GM18858 (cell line): ENCODE measurements around the gene EPHB1.
"Not testable (repeated sequence)": the region's sequence is repeated elsewhere in the genome, so short reads cannot be mapped to it uniquely, and the experiment has no call there.

Source experiments
- ATAC-seq: cut with Tn5 transposase; IDR thresholded peaks from one replicate; pipeline ENCODE4 v1.9.1; 2021; ENCODE audit not compliant: unreplicated experiment

The EPHB1 gene

GRCh38 chr3:134776518-134776917 lies 18.5 kb upstream of the EPHB1 start:
- ATAC-seq: no peak

DNA sequence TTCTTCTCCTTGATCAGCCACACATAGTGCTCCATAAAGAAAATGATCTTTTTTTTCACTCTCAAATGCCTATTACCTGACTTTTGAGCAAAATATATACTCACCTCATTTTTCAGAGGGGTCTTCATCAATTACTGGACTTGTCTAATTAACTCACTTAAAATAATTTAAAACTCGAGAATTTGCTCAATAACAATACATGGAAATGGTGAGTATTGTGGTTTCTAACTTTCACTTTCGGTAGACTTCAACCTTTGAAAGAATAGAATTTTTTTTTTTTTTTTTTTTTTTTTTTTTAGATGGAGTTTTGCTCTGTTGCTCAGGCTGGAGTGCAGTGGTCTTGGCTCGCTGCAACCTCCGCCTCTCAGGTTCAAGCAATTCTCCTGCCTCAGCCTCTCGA lies 17.7 kb upstream of the EPHB1 start:
- no peak for ATAC-seq

GRCh38 chr3:134788283-134788682 lies 6.8 kb upstream of the EPHB1 start:
- ATAC-seq: not testable (repeated sequence)

DNA sequence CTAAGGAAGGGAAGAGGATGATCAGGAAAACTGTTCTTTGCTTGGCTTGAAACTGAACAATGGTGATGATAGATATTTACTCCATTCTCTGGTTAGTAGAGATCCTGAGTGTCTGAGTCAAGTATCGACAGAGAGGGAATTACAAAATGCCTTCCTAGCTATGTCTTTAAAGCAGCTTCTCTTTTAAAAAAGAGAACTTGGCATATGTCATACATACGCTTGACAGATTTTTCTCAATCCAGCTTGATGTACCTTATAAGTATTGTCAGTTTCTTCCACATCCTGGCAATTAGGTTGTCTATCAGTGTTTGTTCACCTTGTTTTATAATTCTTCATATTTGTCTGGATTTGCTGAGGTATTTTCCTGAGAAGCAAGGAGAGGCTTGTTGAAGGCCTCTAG lies 5.0 kb upstream of the EPHB1 start:
- no peak for ATAC-seq

- ATAC-seq: no peak
These were observed 3.1 kb upstream of the EPHB1 start for GRCh38 chr3:134791992-134792391.

- ATAC-seq: no peak
These were observed 2.4 kb upstream of the EPHB1 start for GRCh38 chr3:134792700-134793099.

GRCh38 chr3:134793562-134793961 lies 1.5 kb upstream of the EPHB1 start:
- ATAC-seq: no peak

GRCh38 chr3:134794323-134794722 lies 737 bp upstream of the EPHB1 start:
- no peak for ATAC-seq

GRCh38 chr3:134795746-134796280 lies 753 bp downstream of the EPHB1 start:
- no peak for ATAC-seq

- ATAC-seq: no peak
These were observed 1.4 kb downstream of the EPHB1 start for GRCh38 chr3:134796281-134797056.

DNA sequence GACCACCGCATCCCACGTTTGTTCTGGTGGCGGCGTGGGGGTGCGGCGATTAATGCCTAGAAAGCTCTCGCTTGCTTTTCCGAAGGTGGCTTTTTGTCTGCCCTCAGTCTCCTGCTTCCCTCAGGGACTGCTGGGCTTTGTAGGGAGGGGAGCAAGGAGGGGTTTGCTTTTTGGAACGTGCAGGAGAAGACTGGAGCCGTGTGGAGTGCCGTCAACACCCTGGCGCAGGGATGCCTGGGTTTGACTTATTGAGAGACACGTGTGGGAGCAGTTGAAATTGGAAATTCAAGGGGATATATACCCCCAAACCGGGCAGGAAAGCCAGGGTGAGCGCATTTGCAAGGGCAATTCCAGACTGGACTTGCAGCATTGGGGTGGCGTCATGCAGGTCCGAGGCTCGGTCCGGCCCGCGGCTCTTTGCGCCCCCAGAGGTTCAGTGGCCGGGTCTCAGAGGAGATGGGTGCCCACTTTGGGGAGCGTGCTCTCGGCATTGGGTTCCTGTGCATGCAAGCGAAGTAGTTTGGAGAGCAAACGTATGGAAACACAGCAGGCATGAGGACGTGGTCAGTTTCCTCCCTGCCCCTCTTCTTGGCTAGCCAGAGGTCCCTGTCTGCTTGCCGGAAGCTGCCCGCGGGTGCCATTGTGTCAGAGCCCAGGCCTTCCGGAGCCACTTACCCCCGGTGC lies 2.1 kb downstream of the EPHB1 start:
- no peak for ATAC-seq

- ATAC-seq: no peak
These were observed 2.8 kb downstream of the EPHB1 start for GRCh38 chr3:134797741-134798451.

- no peak for ATAC-seq
These were observed 3.7 kb downstream of the EPHB1 start for GRCh38 chr3:134798681-134799311.

DNA sequence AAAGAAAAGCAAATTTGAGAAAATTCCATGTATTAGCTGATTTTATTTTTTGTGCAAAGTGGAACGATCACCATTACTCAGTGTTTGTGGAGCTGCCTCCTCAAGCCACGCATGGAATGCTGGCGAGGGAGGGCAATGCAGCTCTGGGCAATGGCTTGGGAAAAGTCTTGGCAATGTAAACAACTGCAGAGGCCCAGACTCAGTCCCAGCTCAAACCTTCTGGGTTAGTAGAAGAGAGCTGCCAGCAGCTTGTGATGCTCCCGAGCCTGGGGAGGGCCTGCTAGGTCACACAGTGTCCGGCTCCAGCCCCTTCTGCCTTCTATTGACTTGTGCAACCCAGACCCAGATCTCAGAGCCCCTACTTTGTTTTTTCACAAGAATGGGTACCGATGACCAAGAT lies 4.3 kb downstream of the EPHB1 start:
- ATAC-seq: no peak

- no peak for ATAC-seq
These were observed 6.3 kb downstream of the EPHB1 start for GRCh38 chr3:134801204-134801958.

- ATAC-seq: no peak
These were observed 7.5 kb downstream of the EPHB1 start for GRCh38 chr3:134802428-134803050.

- peak; percentile 72 for ATAC-seq
These were observed 8.0 kb downstream of the EPHB1 start for GRCh38 chr3:134803051-134803505.

DNA sequence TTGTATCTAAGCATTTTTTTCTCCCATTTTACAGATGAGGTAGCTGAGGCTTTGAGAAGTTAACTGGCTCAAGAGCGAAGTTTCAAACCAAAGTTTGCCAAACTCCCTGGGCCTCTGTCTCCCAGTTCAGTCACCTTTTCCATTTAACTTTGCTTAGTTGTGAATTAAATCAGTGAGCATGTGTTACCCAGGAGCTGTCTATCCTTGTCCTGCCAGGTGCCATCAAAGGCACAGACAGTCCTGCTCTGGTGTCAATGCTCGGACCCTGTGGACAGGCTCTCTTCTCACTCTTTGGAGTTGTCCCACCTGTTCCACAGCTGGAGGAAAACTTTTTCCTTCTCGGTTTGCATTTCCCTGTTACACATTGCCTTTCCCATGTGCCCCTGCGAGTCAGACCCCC lies 8.6 kb downstream of the EPHB1 start:
- ATAC-seq: no peak

GRCh38 chr3:134804508-134805480 lies 9.7 kb downstream of the EPHB1 start:
- ATAC-seq: no peak
